ENCODE results near the gene ZBTB44. TPM values are rescaled to one million over a fixed set of nuclear protein-coding genes. Genes with fewer than 3 reads are reported as not detected.

ZBTB44 gene
- total RNA-seq, 1 donor from 2014 or later = 57.3 TPM

DNA sequence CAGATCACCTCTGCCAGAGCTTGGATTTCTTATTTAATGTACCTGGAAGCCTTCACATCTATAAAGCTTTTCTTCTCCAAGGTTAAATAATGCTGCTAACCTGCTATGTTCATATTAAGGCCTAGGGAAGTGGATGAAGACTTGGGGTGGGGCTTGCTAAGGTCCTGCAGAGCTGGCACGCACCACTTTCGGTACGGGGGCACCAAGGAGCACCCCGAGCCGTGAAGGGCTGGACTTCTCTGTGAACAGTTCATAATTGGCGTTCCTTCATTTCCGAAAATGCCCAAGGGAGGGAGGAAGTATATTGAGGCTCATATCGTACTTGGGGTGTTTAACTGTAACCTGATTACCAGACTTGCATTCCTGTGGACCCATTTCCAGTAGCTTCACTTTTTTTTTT lies 95.6 kb downstream of the ZBTB44 start:
- DNase-seq = no peak
- intact Hi-C loops (cut with micrococcal nuclease) = loop anchor here (10.0 kb wide), 2 partner anchors 206 to 656 kb away; partner anchors contain the start of gene ADAMTS8
- no peak for ATAC-seq

DNA sequence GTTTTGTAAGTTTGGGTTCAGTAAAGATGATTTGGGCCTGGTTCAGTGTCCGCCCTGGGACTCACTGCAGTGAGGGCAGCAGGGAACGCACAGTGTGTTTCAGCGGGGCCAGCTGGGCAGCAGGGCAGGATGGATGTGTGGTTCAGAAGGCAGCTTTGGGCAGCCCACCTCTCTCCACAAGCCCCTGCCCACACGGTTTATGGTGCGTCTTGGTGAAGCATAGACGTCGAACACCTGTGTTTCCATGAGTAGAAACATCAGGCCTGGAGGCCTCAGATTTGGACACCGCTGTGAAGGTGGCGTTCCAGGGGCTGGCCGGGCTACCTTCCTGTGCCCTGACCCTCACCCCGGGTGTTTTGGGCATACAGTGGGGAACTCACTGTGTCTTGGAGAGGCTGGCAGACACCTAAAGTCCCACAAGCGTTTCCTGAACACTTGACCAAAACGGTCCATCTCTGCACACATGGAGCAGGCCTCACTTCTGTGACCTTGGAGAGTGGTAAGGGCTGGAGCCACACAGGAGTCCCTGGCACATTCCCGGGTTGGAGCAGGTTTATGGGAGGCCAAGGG lies 96.1 kb downstream of the ZBTB44 start:
- intact Hi-C loops (cut with micrococcal nuclease) = loop anchor here (10.0 kb wide), 2 partner anchors 206 to 656 kb away; partner anchors contain the start of gene ADAMTS8
- ATAC-seq (no peak), DNase-seq (no peak)

DNA sequence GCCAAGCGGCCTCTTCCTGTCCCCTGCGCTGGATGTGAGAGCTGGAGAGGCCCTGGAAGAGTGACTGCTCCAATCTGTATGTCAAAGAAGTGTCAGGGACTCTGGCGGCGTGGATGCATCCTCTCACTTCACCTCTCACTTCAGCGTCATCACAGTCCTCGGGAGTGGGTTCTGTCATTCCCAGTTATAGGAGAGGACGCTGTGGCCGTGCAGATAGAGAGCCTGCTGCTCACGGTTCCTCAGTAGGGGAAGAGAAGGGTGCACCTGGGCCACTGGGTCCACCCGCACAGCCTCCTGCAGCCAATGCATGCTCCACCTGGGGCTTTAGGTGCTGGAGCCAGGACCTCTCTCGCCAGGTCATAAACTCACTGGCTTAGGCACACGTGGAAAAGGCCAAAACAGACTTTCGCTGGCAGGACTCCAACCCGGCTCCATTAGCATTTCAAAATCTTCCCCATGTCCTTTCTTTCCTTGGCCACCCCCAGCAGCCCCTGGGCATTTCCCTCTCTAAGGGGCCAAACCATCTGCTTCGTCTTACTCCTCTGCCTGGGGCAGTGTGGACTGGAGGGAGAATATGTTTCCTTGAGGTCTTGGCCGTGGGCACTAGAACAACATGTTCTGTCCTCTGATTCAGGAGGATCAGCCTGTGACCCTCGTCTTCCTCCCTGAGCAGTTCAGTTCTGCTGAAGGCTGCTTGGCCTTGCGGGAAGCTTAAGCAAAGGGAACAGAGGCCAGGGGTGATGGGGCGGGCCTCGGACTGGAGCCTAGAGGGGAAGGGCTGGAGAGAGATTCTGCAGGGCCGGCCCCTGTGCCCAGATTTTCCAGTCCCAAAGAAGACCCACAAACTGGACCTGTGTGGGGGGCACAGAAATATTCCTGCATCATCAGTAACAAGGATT lies 97.3 kb downstream of the ZBTB44 start:
- no peak for DNase-seq
- intact Hi-C loops (cut with micrococcal nuclease) = loop anchor here (10.0 kb wide), 2 partner anchors 207 to 657 kb away; partner anchors contain the start of gene ADAMTS8
- ATAC-seq = no peak

DNA sequence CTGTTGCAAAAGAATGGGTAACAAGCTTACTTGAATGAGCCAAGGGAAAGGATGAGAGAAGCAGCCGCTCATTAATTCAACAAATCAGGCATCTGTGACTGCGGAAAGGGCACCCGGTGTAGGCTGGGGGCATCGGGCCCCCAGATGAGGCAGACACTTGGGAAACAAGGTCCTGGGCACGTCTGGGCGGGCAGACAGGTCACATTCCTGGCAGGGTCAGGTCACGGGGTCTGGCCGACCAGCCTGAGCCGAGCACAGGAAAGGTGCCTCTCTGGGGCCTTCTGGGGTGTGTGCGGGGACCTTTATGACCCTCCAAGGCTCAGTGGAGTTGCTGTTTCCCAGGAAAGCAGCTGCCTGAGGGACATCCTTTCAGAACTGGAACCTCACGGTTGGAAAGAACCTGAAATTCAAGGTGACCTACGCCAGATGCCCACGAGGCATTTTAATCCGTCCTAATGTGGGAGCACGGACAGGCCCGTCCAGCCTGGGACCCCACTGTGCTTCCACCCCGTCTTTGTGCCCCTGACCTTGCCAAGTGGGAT lies 98.1 kb downstream of the ZBTB44 start:
- ATAC-seq = no peak
- DNase-seq = no peak
- intact Hi-C loops (cut with micrococcal nuclease) = loop anchor here (10.0 kb wide), 2 partner anchors 208 to 658 kb away; partner anchors contain the start of gene ADAMTS8

DNA sequence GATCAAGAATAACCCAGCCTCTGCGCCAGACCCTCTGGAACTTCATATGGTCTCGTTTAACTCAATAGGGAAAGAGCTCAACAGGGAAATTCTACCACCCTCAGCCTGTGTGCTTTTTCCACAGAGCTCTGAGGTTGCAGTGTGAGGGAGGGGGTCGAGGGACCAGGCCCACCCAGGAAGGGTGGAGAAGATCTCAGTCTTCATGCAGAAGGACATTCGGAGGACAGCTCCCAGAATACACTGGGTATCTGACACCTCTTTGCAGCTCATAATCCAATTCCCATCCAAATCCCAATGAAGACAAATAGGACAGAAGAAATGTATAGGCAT lies 98.5 kb downstream of the ZBTB44 start:
- ATAC-seq (no peak), DNase-seq (no peak)
- intact Hi-C loops (cut with micrococcal nuclease) = loop anchor here (10.0 kb wide), 2 partner anchors 209 to 659 kb away; partner anchors contain the start of gene ADAMTS8

DNA sequence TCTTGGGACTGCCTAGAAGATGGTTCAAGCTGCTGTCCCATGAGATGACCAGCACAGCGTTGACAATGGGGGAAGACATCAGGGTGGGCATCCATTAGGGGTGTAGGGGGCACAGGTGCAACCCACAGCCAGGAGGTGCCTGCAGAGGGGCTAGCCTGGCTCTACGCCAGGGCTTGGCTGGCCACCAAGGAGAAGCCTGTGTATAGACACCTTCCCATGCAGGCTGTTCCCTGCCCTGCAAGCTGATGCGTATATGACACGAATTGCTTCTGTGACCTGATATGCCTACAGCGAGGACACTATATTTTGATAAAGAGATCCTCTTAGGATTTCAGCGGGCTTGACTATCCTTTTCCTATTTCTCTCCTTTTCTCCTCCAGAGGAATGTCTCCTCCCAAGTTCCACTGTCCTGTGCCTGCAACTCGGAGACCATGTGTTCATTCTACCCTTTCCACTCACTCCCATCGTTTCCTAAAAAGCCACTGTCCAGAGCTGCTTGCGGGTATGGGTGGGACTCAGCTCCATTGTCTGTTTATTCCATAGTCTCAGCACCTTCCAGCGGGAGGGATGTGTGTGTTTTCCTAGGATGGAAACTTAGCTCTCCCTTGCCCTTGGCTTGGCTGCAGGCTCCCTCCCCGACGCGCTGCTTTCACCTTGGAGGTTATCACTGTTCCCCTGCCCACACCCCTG lies 99.0 kb downstream of the ZBTB44 start:
- intact Hi-C loops (cut with micrococcal nuclease) = loop anchor here (10.0 kb wide), 2 partner anchors 209 to 659 kb away; partner anchors contain the start of gene ADAMTS8
- ATAC-seq (no peak), DNase-seq (no peak)

DNA sequence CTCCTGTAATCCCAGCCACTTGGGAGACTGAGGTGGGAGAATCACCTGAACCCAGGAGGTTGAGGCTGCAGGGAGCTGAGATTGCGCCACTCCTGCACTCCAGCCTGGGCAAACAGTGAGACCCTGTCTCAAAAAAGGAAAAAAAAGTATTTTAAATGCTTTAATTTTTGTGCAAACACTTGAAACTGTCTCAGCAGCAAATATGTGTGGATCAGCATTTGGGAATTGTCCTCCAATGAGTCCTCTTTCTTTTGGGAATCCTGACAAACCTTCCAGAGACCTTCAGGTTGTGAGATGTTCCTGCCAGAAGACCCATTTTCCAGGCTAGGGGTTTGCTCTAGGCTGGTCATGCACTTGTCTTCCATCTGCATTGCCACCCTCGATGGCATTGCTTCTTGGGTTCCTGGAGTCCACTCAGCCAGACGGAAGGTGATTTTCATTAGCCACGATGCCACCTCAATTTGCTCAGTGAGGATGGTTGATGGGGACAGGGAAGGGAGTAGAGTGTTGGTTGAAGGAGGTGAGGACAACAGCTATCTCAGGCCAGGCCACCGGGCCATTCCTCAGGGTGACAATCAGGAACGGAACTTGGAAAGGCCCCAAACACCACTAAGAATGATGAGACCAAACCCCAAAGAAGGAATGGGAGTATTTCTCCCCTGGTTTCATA lies 99.7 kb downstream of the ZBTB44 start:
- DNase-seq = no peak
- ATAC-seq = no peak
- intact Hi-C loops (cut with micrococcal nuclease) = loop anchor here (10.0 kb wide), 2 partner anchors 210 to 660 kb away; partner anchors contain the start of gene ADAMTS8

DNA sequence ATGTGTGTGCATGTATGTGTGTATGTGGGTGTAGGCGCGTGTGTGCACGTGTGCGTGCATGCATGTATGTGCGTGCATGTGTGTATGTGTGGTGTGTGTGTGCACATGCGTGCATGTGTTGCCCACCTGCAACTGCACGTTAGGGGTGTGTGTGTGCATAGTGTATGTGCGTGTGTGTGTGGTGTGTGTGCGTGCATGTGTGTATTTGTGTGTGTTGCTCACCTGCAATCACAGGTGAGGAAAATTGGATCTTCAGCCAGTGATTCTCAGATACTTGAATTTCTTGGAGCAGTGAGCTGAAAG lies 100.8 kb downstream of the ZBTB44 start:
- ATAC-seq = no peak
- intact Hi-C loops (cut with micrococcal nuclease) = loop anchor here (10.0 kb wide), 2 partner anchors 211 to 661 kb away; partner anchors contain the start of gene ADAMTS8
- no peak for DNase-seq

DNA sequence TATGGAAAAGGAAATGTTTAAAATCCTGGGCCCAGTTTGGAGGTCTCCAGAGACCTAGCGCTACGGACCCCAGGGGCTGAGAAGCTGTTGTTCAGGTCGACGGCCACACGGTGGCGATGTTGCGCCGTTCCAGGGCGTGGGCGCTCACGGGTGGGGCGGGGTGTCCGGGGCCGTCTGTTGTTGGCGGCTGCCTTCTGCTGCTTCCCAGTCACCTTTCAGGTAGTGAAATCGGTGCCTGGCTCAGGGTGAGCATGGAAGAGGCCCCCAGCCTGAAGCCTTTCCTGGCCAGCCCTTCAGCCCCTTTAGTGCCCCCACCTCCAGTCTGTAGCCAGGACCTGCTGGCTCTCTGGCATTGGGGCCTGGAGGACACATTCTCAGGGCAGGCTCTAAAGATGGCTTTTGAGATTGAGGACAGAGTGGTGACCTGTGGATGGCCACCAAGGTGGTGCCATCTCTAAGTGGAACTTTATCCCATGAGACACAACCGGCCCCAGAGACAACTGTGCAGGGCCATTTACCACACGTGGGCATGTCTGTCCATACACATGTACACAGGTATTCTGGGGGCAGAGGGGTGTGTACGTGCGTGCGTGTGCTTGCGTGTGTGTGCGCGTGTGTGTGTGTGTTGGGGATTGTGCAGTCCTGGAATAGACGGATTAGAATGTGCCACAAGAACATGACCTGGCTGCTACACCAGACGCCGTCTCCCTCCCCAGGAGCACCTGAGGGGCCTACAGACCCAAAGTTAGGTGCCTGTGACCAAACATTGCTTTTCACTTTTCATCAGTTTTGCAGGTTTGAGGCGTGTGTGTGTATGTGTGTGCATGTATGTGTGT lies 101.4 kb downstream of the ZBTB44 start:
- ATAC-seq = peak; percentile 86
- intact Hi-C loops (cut with micrococcal nuclease) = loop anchor here (10.0 kb wide), 2 partner anchors 211 to 661 kb away; partner anchors contain the start of gene ADAMTS8
- peak; percentile 82 for DNase-seq

DNA sequence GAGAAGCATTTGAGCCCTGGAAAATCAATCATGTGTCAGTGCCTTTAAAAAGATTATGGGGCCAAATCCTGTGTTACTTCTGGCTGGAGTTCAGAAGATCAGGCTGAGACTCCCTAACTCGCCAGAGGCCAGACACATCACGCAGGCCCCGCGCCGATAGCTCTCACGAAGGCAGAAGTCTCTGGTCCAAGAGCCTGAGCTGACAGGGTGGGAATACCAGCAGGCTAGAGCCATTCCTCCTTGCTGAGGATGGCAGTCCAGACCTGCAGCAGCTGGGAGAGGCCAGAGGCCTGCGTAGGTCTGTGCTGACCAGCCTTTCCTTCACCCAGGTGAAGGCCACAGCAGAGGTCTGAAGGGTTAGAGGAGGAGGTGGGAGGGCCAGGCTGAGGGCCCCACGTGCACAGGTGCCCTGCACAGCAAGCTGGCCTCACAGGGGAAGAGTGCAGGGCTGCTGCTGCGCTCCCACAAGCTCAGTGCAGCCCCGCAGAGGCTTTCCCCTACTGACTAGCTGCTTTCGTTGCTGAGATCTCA lies 102.2 kb downstream of the ZBTB44 start:
- ATAC-seq (no peak), DNase-seq (no peak)
- intact Hi-C loops (cut with micrococcal nuclease) = loop anchor here (10.0 kb wide), 2 partner anchors 212 to 662 kb away; partner anchors contain the start of gene ADAMTS8

DNA sequence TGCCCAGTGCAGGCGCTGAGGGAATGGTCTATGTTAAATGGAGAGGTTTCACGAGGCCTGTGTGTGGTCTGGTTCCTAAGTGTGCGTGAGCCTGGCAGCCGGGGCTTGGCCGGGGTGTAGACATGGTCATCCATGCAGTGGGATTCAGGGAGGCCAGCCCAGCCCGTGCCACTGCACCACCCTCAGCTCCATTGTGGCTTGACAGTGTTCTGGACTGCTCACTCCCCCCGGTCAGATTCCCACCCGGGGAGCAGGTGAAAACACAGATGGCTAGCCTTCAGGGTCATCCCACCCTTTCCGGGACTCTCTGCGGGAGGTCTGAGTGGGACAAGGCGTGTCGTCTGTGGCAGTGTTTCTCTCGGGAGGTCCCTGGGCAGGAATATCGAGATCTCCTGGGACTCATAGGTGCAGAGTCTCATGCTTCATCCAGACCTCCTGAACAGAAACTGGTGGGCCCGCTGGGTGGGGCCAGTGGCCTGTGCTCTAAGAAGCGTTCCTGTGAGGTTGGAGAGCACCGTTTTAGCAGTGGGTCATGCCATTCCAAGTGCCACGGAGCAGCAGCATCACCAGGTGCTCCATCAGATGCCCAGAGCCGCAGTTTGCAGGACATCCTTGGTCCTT lies 102.8 kb downstream of the ZBTB44 start:
- intact Hi-C loops (cut with micrococcal nuclease) = loop anchor here (10.0 kb wide), 2 partner anchors 213 to 663 kb away; partner anchors contain the start of gene ADAMTS8
- ATAC-seq = no peak
- no peak for DNase-seq

DNA sequence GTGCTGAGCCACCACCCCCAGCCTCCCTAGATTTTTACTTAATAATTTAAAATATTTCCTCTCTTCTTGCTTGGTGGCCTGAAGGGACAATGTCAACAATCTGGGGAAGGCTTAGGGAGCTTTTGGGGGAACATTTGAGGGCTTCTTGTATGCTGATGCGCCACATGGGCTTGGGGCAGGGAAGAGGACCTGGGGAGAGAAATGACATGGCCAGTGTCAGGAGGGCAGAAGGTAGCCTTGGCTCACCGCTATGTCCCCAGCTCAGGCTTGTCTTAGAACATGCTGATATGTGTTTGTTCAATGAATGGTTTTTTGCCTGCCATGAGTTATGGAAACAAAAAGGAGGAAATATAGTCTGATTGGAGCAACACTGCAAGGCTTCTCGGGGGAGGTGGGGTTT lies 103.6 kb downstream of the ZBTB44 start:
- intact Hi-C loops (cut with micrococcal nuclease) = loop anchor here (10.0 kb wide), 2 partner anchors 214 to 664 kb away; partner anchors contain the start of gene ADAMTS8
- DNase-seq (no peak), ATAC-seq (no peak)

DNA sequence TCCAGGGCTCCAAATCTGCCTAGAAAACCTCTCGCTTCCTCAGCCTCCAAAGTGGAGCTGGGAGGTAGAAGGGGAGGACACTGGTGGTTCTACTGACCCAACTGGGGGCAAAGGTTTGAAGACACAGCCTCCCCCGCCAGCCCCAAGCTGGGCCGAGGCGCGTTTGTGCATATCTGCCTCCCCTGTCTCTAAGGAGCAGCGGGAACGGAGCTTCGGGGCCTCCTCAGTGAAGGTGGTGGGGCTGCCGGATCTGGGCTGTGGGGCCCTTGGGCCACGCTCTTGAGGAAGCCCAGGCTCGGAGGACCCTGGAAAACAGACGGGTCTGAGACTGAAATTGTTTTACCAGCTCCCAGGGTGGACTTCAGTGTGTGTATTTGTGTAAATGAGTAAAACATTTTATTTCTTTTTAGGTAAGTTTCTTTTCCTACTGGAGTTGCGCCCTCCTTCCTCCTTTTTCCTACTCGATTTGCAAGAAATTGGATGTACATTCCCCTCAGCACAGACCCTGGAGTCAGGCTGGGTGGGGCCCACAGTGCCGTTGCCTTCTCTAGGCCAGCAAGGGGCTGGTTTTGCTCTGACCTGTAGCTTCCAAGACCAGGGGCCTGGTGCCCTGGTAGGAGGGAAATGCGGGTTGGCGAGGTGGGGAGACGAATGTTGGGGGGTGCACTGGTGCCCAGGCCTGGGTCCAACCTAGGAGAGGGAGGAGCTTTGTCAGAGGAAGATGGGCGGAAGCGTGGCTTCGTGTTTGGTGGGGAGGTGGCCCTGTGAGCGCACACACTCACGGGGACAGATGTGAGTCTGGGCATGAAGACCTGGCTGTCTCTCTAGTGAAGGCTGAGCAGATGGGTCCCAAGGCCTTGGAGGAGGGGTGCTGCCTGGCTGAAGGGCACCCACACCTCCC lies 104.5 kb downstream of the ZBTB44 start:
- intact Hi-C loops (cut with micrococcal nuclease) = loop anchor here (10.0 kb wide), 2 partner anchors 215 to 665 kb away; partner anchors contain the start of gene ADAMTS8
- DNase-seq (no peak), ATAC-seq (no peak)

DNA sequence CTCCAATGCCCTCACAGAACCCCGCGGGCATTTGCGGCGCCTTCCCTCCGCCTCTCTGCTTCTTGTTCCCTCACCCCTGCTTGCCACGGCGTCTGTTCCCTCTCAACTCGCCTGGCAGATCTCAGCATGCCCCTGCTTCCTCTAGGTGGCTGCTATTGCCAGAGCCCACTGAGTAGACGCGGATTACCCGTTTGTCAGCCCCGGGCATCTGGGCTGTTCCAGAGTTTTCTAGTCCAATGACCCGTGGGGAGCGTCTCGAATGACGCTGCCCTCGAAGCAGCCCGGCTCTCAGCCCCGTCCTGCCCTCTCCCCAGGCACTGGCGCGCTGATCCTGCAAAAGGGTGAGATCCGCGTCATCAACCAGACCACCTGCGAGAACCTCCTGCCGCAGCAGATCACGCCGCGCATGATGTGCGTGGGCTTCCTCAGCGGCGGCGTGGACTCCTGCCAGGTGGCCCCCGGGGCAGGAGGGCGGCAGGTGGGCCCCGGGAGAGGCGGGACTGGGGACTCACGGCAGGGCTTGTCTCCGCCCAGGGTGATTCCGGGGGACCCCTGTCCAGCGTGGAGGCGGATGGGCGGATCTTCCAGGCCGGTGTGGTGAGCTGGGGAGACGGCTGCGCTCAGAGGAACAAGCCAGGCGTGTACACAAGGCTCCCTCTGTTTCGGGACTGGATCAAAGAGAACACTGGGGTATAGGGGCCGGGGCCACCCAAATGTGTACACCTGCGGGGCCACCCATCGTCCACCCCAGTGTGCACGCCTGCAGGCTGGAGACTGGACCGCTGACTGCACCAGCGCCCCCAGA lies 105.4 kb downstream of the ZBTB44 start:
- no peak for ATAC-seq
- no peak for DNase-seq
- intact Hi-C loops (cut with micrococcal nuclease) = no loop called here
